HG02763 (cell line): ENCODE measurements around the gene NELL1.

Experiments
- ATAC-seq: cut with Tn5 transposase; IDR thresholded peaks from one replicate; pipeline ENCODE4 v1.9.1; 2021; ENCODE audit warnings: mild to moderate bottlenecking, moderate library complexity; ENCODE audit not compliant: unreplicated experiment

The NELL1 gene

DNA sequence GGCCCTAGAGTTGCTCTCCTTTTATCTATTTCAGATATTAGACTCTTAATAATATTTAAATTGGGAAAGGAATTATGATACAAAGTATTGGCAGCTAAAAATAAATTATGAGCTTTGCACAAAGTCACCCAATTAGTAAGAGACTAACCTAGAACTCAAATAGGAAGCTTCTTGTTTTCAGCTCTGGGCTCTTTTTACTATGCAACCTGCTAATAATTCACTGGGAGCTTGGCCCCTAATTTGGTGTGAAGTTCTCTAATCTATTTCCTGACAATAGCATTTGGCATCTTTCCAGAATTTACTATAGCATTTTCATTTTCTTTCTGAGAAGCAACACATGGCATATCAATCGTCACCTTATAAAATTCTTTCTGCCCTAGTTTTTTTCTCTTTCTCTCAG is 795.8 kb downstream of the NELL1 start:
- ATAC-seq, result no peak

- no peak for ATAC-seq
Measured at GRCh38 chr11:21465920-21466319, 796.5 kb downstream of the NELL1 start.

- no peak for ATAC-seq
Measured at GRCh38 chr11:21470521-21470920, 801.1 kb downstream of the NELL1 start.

DNA sequence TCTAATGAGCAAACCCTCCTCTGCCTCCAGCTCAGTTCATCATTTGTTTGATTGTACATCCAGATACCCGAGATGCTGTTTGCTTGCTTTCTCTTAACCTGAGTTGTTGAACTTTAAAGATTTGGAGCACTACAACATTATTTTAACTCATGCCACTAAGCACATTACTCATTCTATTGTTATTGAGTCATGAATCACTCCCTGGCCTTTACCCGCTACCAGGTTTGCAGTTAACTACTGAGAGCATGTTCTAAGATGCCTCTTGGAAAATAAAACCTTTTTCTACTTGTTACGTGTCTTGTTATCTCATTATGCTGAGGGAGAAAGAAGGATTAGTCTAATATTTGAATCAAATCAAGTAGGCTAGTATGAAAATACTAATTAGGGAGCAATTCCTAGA is 802.9 kb downstream of the NELL1 start:
- ATAC-seq, result no peak

- no peak for ATAC-seq
Measured at GRCh38 chr11:21474529-21474928, 805.1 kb downstream of the NELL1 start.

GRCh38 chr11:21475276-21475675 is 805.9 kb downstream of the NELL1 start:
- ATAC-seq, result no peak

GRCh38 chr11:21476588-21476987 is 807.2 kb downstream of the NELL1 start:
- no peak for ATAC-seq

DNA sequence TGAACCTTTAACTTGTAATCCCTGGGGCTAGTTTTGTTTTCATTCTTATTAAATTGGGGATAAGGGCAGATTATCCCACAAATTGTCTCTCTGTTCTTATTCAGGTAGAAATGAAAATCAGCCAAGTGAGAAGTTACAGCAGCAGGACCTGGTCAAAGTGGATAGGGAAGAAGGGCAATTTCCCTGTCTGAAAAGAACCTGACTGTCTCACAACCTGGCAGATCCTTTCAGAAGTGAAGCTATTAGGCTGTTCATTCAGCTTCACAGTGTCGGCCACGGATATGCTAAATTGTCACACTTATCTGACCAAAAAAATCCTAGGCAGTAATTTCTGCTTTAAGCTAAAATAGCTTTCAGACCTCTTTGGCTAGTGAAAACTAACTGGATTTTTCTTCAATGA is 810.9 kb downstream of the NELL1 start:
- ATAC-seq, result no peak

DNA sequence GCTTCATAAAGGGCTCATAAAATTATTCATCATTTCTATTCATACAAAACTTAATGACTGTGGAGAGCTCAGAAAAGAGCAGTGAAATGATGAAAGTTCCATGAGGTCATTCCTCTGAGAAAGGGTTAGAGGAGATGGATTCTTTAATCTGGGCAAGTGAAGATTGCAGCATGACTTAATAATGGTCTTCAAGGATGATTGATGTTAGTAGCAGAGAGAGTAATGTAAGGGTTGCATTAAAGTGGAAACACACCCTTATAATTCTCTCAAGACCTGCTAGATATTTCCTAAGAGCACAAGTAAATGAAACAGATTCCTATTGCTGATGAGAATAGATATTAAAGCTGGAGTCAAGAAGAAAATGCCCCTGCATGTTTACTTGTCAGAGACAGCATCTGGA is 811.9 kb downstream of the NELL1 start:
- no peak for ATAC-seq

DNA sequence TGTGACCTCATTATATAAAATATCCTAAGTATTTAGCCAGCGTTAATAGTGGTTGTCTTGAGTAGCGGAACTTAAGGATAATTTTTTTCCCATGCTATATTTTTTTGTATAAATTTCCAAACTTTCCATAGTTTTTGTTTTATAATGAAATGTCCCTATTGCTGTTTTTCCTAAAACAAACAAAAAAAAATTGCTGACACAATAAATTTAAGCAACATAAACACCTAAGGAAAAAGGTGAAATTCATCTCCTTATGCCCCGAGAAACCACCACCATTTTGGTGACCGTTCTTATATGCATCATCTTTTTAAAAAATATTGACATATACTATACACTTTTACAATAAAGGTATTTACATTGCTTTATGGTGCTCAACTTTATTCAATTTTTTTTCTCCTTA is 814.7 kb downstream of the NELL1 start:
- ATAC-seq, result no peak

DNA sequence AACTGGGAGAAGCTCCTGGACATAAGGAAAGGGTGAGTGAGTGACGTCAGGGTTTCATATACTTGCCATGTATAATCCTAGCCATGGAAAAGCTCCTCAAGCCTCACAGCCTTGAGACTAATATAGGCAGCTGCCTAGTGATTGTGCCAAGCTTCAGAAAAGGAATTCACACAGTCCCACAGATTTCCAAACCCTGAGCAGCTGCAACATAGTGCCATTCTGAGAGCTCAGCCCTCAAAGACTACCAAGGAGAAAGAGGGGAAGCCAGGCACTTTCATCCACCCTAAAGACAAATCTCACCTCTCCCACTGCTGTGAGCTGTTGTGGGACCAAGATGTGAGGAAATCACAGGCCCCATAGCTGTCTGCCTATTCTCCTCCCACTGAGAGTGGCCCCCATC is 815.6 kb downstream of the NELL1 start:
- no peak for ATAC-seq

DNA sequence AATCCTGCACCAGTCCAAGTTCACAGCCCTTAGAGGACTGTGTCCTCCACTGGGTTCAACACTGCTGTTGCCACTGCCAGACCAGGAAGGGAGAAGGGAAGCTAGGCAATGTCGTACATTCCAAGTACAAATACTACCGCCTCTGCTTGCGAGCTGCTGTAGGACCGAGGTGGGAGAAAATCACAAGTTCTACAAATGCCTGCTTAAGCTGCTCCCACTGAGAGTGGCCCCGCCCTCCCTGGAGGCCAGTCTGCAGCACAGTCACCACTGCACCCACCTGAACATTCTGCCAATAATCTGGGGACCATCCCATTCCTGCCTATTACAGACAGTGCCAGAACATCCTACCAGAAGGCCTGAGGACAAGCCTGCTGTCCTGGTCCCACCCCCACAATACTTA is 816.0 kb downstream of the NELL1 start:
- no peak for ATAC-seq

GRCh38 chr11:21489416-21490115 is 820.2 kb downstream of the NELL1 start:
- ATAC-seq, result no peak

- ATAC-seq, result no peak
Measured at GRCh38 chr11:21492931-21493330, 823.5 kb downstream of the NELL1 start.

GRCh38 chr11:21494946-21495345 is 825.6 kb downstream of the NELL1 start:
- no peak for ATAC-seq

GRCh38 chr11:21495879-21496278 is 826.5 kb downstream of the NELL1 start:
- no peak for ATAC-seq

- ATAC-seq, result no peak
Measured at GRCh38 chr11:21501245-21501644, 831.9 kb downstream of the NELL1 start.

DNA sequence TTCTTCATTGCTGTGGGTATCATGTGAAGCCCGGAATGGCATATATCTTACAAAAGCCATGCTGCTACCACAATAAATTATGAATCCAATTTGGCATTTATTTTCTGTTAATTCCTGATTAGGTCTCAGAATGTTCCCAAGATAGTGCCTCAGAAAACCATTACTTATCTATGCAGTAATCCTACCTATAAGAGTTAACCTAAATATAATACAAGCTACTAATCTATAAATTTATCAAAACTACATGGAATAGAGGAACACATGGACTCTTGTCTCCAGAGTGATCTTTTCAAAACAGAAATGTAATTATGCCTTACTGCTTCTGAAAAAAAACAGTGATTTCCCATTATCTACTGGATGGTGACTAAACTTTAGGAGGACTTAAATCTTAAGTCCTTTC is 835.7 kb downstream of the NELL1 start:
- no peak for ATAC-seq

DNA sequence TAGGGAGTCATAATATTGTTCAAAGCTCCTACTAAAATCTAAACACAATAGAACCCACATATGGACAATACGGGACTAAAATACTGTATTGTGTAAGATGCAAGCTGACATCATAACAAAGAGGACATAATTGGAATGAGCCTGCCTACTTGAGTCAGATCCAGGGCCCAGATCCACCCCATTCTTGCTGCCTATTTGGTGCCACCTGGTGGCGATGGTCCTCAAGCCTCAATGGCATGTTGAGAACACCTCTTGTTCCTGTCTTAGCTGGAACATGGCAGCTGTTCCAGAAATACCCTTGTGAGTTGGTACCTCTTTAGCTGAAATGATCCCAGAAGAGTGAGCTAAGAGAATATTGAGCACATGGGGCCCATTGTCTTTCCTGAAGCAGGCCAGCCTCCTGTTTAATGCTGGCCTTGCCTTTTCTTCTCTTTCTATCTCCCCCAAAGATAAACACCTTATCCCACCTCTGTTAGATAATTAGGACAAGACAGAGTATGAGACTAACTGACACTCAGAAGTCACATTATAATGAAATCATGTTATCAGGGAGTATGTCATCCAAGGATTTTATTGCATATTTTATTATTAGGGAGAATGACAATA is 842.6 kb downstream of the NELL1 start:
- ATAC-seq, result no peak

DNA sequence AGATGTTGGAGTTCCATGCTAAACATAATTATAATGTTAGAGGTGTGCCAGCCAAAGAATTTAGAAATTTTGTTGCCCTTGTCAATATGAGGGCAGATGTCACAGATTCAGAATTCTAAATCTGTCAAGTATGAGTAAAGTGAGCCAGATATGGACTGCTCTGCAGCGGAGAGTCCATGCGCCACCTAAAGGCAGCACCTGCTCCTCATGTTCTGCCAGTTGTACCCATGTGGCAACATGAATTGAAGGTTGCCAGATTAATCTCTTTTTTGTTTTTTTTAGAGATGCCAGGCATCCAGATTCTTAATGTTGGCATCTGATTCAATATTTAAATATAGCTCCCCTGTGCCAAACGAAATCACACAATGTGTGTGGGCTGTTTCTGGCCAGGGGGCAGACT is 844.9 kb downstream of the NELL1 start:
- no peak for ATAC-seq

GRCh38 chr11:21520244-21520643 is 850.9 kb downstream of the NELL1 start:
- ATAC-seq, result no peak

GRCh38 chr11:21529187-21529586 is 859.8 kb downstream of the NELL1 start:
- ATAC-seq, result no peak

- no peak for ATAC-seq
Measured at GRCh38 chr11:21534288-21534687, 864.9 kb downstream of the NELL1 start.
